IPS DF 6.9 (cell line): ENCODE data around the gene SEPTIN14.
"Not testable (repeated sequence)": the region's sequence is repeated elsewhere in the genome, so short reads cannot be mapped to it uniquely, and the experiment has no call there.

Source experiments
- DNase-seq: peaks from one replicate; pipeline ENCODE4 v3.0.0-alpha.2; 2013; ENCODE audit warnings: low read depth, low spot score
- H3K27ac ChIP-seq: one replicate; pipeline ENCODE4 v1.5.1; 2013; ENCODE audit warnings: low read length, control low read depth
- H3K27me3 ChIP-seq: 2 replicates; pipeline ENCODE4 v1.6.1; 2013; ENCODE audit warnings: mild to moderate bottlenecking, low read length; ENCODE audit not compliant: control insufficient read depth, insufficient read depth
- H3K36me3 ChIP-seq: 2 replicates; pipeline ENCODE4 v1.6.1; 2013; ENCODE audit warnings: low read length; ENCODE audit not compliant: control insufficient read depth, insufficient read depth
- H3K4me1 ChIP-seq: 2 replicates; pipeline ENCODE4 v1.6.1; 2013; ENCODE audit warnings: low read length; ENCODE audit not compliant: control insufficient read depth, insufficient read depth
- H3K4me3 ChIP-seq: 2 replicates; pipeline ENCODE4 v1.5.1; 2013; ENCODE audit warnings: mild to moderate bottlenecking, low read length
- H3K9me3 ChIP-seq: 2 replicates; pipeline ENCODE4 v1.6.1; 2013; ENCODE audit warnings: low read length, inconsistent platforms; ENCODE audit not compliant: control insufficient read depth, insufficient read depth
- WGBS: extraction: QIAGEN DNeasy Blood & Tissue Kit; methylation state at CpG from one replicate; pipeline ENCODE4 v1.1.7; 2013; ENCODE audit warnings: mixed read lengths, missing lambda C conversion rate; ENCODE audit not compliant: insufficient read length, insufficient coverage; 5-methylcytosine and 5-hydroxymethylcytosine counted together

SEPTIN14 gene

DNA sequence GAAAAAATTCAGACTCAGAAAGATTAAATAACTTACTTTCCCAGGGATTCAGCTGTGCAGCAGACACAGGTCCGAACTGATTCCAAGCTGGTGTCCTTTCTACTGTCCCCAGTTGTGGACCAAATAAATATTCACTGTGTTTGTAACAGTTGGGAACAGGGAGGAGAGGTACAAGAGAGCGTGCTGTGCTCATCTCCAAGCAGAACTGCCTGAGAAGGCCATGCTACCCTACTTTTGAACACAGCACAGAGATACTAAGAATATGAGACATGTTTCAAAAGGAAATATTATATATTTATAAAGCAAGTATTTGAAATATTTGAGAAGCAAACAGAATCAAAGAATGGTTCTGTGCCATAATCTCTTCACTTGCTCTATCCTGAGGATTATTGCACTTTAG, at the start of gene SEPTIN14:
SEPTIN14 (minus strand) TSS at position 101 of the 400 bp plus-strand sequence. CDS start 756 bp downstream, outside the sequence.
- not testable (repeated sequence) for H3K4me3 ChIP-seq, H3K4me1 ChIP-seq, H3K36me3 ChIP-seq, H3K27me3 ChIP-seq, H3K27ac ChIP-seq, DNase-seq, H3K9me3 ChIP-seq
- no CpG with 5 or more reads among the region's 2 CpGs for WGBS

- no peak overlapping the region for H3K27ac ChIP-seq
- no peaks in the 10 kb centered on the region for H3K36me3 ChIP-seq
- H3K4me3 ChIP-seq, result no peak overlapping the region
- DNase-seq, result no peak
- no CpG with 5 or more reads among the region's 8 CpGs for WGBS
- no peaks in the 10 kb centered on the region for H3K4me1 ChIP-seq
- H3K27me3 ChIP-seq, result no peaks in the 10 kb centered on the region
- no peaks in the 10 kb centered on the region for H3K9me3 ChIP-seq
These were observed 41.6 kb upstream of the SEPTIN14 start for GRCh38 chr7:55903985-55904759.

DNA sequence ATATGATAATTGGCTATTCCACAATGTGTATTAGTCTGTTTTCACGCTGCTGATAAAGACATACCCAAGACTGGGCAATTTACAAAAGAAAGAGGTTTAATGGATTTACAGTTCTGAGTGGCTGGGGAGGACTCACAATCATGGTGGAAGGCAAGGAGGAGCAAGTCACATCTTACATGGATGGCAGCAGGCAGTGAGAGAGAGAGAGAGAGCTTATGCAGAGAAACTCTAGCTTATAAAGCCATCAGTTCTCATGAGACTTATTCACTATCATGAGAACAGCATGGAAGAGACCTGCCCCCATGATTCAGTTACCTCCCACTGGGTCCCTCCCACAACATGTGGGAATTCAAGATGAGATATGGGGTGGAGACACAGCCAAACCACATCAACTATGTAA, 38.5 kb upstream of the SEPTIN14 start:
- H3K4me3 ChIP-seq, DNase-seq, H3K27me3 ChIP-seq, H3K27ac ChIP-seq, H3K4me1 ChIP-seq, H3K9me3 ChIP-seq, H3K36me3 ChIP-seq: not testable (repeated sequence)
- WGBS, result no CpG with 5 or more reads among the region's 1 CpG

GRCh38 chr7:55898287-55898686, 35.7 kb upstream of the SEPTIN14 start:
- H3K9me3 ChIP-seq, result no peaks in the 10 kb centered on the region
- no peaks in the 10 kb centered on the region for H3K27me3 ChIP-seq
- DNase-seq, result no peak
- H3K36me3 ChIP-seq, result no peaks in the 10 kb centered on the region
- WGBS, result no CpG with 5 or more reads among the region's 4 CpGs
- H3K27ac ChIP-seq, result no peak overlapping the region
- H3K4me1 ChIP-seq, result no peaks in the 10 kb centered on the region
- H3K4me3 ChIP-seq, result no peak overlapping the region

GRCh38 chr7:55895021-55895420, 32.5 kb upstream of the SEPTIN14 start:
- no peak for DNase-seq
- no CpG with 5 or more reads among the region's 4 CpGs for WGBS
- Histone ChIP-seq H3K9me3 (no peaks in the 10 kb centered on the region), H3K36me3 (no peaks in the 10 kb centered on the region), H3K4me1 (no peaks in the 10 kb centered on the region), H3K4me3 (no peak overlapping the region), H3K27me3 (no peaks in the 10 kb centered on the region), H3K27ac (no peak overlapping the region)

DNA sequence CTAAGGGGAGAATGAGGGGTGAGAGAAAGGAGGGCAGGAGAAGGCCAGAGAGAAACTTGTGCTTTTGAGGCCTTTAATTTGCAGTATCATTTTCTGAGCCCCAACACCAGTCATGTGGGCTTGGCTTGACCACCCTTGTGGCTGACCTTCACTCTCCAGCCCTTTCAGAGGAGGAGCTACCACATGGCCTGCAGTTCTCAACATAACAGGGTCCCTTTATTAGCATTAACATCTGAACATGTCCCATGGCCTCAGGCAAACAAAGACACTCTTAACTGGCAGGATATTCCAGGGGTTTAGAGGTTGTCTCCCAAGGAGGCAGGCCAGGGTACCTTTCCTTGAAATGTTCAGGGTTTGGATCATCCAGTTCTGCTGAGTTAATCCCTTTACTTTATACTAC, 31.4 kb upstream of the SEPTIN14 start:
- Histone ChIP-seq H3K36me3 (no peaks in the 10 kb centered on the region), H3K27ac (no peak overlapping the region), H3K9me3 (no peaks in the 10 kb centered on the region), H3K4me1 (no peaks in the 10 kb centered on the region), H3K27me3 (no peaks in the 10 kb centered on the region), H3K4me3 (no peak overlapping the region)
- DNase-seq, result no peak

DNA sequence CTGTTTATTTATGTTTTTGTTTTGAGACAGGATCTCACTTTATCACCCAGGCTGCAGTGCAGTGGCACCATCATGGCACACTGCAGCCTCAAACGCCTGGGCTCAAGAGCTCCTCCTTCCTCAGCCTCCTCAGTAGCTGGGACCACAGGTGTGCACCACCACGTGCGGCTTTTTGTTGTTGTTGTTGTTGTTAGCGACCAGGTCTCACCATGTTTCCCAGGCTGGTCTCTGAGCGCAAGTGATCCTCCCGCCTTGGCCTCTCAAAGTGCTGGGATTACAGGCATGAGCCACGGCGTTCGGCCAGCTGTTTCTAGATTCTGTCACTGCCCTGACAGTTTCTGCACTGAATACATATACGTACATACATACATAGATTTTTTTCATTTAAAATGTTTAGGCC, 25.8 kb upstream of the SEPTIN14 start:
- not testable (repeated sequence) for H3K36me3 ChIP-seq, H3K27ac ChIP-seq, DNase-seq, H3K27me3 ChIP-seq, H3K9me3 ChIP-seq, H3K4me1 ChIP-seq, H3K4me3 ChIP-seq
- WGBS, result no CpG with 5 or more reads among the region's 10 CpGs

GRCh38 chr7:55887821-55888247, 25.3 kb upstream of the SEPTIN14 start:
- H3K4me3 ChIP-seq, result peak overlapping the region; percentile 57; the same call in 1 of the 2 replicates
- no peak overlapping the region for H3K27ac ChIP-seq
- no CpG with 5 or more reads among the region's 38 CpGs for WGBS
- H3K27me3 ChIP-seq, result no peaks in the 10 kb centered on the region
- no peaks in the 10 kb centered on the region for H3K4me1 ChIP-seq
- no peak for DNase-seq
- H3K9me3 ChIP-seq, result no peaks in the 10 kb centered on the region
- H3K36me3 ChIP-seq, result no peaks in the 10 kb centered on the region

DNA sequence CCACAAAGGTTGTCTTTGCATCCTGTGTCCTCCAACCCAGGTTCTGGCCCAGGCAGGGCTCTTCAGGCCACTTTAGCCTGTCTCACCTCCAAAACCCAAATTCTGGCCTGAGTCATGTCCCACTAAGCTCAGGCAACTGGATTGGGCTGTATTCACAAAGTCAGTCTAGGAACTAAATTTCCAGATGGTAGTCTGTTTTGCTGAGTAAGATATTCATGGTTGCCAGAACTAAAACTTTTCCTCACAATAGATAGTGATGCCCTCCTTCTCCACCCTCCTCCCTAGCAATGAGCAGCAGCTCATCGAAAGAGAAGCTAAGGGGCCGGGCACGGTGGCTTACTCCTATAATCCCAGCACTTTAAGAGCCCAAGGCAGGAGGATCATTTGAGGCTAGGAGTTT, 21.8 kb upstream of the SEPTIN14 start:
- DNase-seq, result no peak
- WGBS, result no CpG with 5 or more reads among the region's 3 CpGs
- Histone ChIP-seq H3K27ac (no peak overlapping the region), H3K27me3 (no peaks in the 10 kb centered on the region), H3K36me3 (no peaks in the 10 kb centered on the region), H3K4me1 (no peaks in the 10 kb centered on the region), H3K4me3 (no peak overlapping the region), H3K9me3 (no peaks in the 10 kb centered on the region)

- no peaks in the 10 kb centered on the region for H3K36me3 ChIP-seq
- no peaks in the 10 kb centered on the region for H3K27me3 ChIP-seq
- no CpG with 5 or more reads among the region's 3 CpGs for WGBS
- no peak for DNase-seq
- no peak overlapping the region for H3K27ac ChIP-seq
- no peaks in the 10 kb centered on the region for H3K9me3 ChIP-seq
- no peaks in the 10 kb centered on the region for H3K4me1 ChIP-seq
- no peak overlapping the region for H3K4me3 ChIP-seq
These were observed 16.1 kb upstream of the SEPTIN14 start for GRCh38 chr7:55878691-55879090.

DNA sequence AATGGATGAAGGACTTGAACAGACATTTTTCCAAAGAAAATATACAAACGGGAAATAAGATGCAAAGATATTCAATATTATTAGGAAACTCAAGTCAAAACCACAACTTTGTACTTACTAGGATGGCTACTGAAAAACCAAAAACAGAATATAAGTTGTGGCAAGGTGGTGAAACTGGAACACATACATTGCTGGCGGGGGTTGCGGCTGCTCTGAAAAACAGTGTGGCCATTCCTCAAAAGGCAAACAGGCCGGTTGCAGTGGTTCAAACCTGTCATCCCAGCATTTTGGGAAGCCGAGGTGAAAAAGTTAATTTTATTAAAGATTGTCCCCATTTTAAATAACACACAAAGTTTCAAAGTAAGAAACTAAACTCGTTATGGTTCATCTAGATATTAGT, 14.8 kb upstream of the SEPTIN14 start:
- Histone ChIP-seq H3K4me3 (no peak overlapping the region), H3K27ac (no peak overlapping the region), H3K36me3 (no peaks in the 10 kb centered on the region), H3K27me3 (no peaks in the 10 kb centered on the region), H3K4me1 (no peaks in the 10 kb centered on the region), H3K9me3 (no peaks in the 10 kb centered on the region)
- DNase-seq, result no peak
- WGBS, result no CpG with 5 or more reads among the region's 6 CpGs
